ENCODE data around the gene DCDC2B.

The DCDC2B gene

GRCh38 chr1:32223683-32224082, 14.8 kb downstream of the DCDC2B start:
- Histone ChIP-seq H3K27ac (ENCODE audit: insufficient read depth in 1 of 2, low read depth in 1 of 2, low read length in 2 of 2, poor library complexity in 1 of 2, severe bottlenecking in 2 of 2) (peak overlapping the region; percentile 29 to 33), H3K36me3 (ENCODE audit: control insufficient read depth in 4 of 4, insufficient read depth in 4 of 4, low read length in 3 of 4) (peaks cover 12 to 49% (median 26%) of the 10 kb centered on the region in 4 experiments), H3K4me1 (ENCODE audit: control extremely low read depth in 1 of 4, control insufficient read depth in 4 of 4, insufficient read depth in 4 of 4, low read length in 3 of 4) (peaks cover 3 to 29% (median 22%) of the 10 kb centered on the region in 4 experiments), H3K27me3 (replicated peaks in 2 of 5; ENCODE audit: control insufficient read depth in 4 of 5, insufficient read depth in 5 of 5, low read length in 4 of 5) (no peaks in the 10 kb centered on the region), H3K9me3 (ENCODE audit: control extremely low read depth in 1 of 5, control insufficient read depth in 4 of 5, insufficient read depth in 2 of 5, low read depth in 1 of 5, low read length in 4 of 5) (no peaks in the 10 kb centered on the region), H3K4me3 (ENCODE audit: control insufficient read depth in 1 of 7, extremely low read depth in 1 of 7, insufficient read depth in 4 of 7, low read depth in 2 of 7, low read length in 6 of 7) (no peak overlapping the region)
- ChIA-PET POLR2A (interaction anchor here (0.7 kb wide), 1 partner anchor 17 kb away, joined by 3 read pairs; no protein-coding TSS in a partner anchor), CTCF (interaction anchor here (1.2 to 3.0 kb wide), 5 partner anchors 8 to 148 kb away, joined by 5 to 15 read pairs (median 10); no protein-coding TSS in a partner anchor)
- WGBS (ENCODE audit: insufficient coverage), result 94% methylated on average over 3 of the region's 3 CpGs
- DNase-seq, result no peak

- no peak overlapping the region for H3K4me3 ChIP-seq (ENCODE audit: control insufficient read depth in 1 of 7, extremely low read depth in 1 of 7, insufficient read depth in 4 of 7, low read depth in 2 of 7, low read length in 6 of 7)
- H3K27ac ChIP-seq (ENCODE audit: insufficient read depth in 1 of 2, low read depth in 1 of 2, low read length in 2 of 2, poor library complexity in 1 of 2, severe bottlenecking in 2 of 2), result peak overlapping the region in 1 of 2 experiments; percentile 29
Measured at GRCh38 chr1:32224285-32224684, 15.4 kb downstream of the DCDC2B start.

DNA sequence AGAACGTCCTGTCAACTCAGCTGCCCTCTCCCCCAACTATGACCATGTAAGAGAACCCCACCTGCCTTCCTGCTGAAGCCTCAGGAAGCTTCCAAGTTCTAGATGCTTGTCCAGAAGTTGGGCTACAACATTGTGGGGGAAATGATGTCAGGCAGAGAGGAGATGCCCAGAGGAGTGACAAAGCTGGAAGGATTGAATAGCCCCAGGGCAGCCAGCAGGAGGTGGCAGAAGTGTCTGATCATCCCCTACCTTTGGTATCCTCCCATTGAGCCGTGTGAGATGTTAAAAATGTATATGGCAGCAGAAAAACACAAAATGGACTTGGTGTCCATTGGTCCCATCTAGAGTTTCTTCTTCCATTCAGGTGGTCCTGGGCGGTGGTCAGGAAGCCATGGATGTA, 19.9 kb downstream of the DCDC2B start:
- no peaks in the 10 kb centered on the region for H3K27me3 ChIP-seq (replicated peaks in 2 of 5; ENCODE audit: control insufficient read depth in 4 of 5, insufficient read depth in 5 of 5, low read length in 4 of 5)
- H3K9me3 ChIP-seq (ENCODE audit: control extremely low read depth in 1 of 5, control insufficient read depth in 4 of 5, insufficient read depth in 2 of 5, low read depth in 1 of 5, low read length in 4 of 5), result no peaks in the 10 kb centered on the region
- H3K4me1 ChIP-seq (ENCODE audit: control extremely low read depth in 1 of 4, control insufficient read depth in 4 of 4, insufficient read depth in 4 of 4, low read length in 3 of 4), result peaks cover 0 to 4% (median under 1%) of the 10 kb centered on the region in 4 experiments
- no peak for DNase-seq
- H3K4me3 ChIP-seq (ENCODE audit: control insufficient read depth in 1 of 7, extremely low read depth in 1 of 7, insufficient read depth in 4 of 7, low read depth in 2 of 7, low read length in 6 of 7), result no peak overlapping the region
- ChIA-PET CTCF (interaction anchor here (2.0 to 4.6 kb wide), 3 partner anchors 11 to 20 kb away, joined by 11 to 22 read pairs (median 12); no protein-coding TSS in a partner anchor), POLR2A (interaction anchor here (1.0 to 1.4 kb wide), 2 partner anchors 10 to 12 kb away, joined by 3 to 5 read pairs; no protein-coding TSS in a partner anchor)
- H3K36me3 ChIP-seq (ENCODE audit: control insufficient read depth in 4 of 4, insufficient read depth in 4 of 4, low read length in 3 of 4), result peaks cover 14 to 66% (median 43%) of the 10 kb centered on the region in 4 experiments
- no peak overlapping the region for H3K27ac ChIP-seq (ENCODE audit: insufficient read depth in 1 of 2, low read depth in 1 of 2, low read length in 2 of 2, poor library complexity in 1 of 2, severe bottlenecking in 2 of 2)
- 92% methylated on average over 2 of the region's 3 CpGs for WGBS (ENCODE audit: insufficient coverage)

More at GRCh38 chr1:32224285-32224684, 15.4 kb downstream of the DCDC2B start:
- Histone ChIP-seq H3K4me1 (ENCODE audit: control extremely low read depth in 1 of 4, control insufficient read depth in 4 of 4, insufficient read depth in 4 of 4, low read length in 3 of 4) (peaks cover 3 to 29% (median 22%) of the 10 kb centered on the region in 4 experiments), H3K36me3 (ENCODE audit: control insufficient read depth in 4 of 4, insufficient read depth in 4 of 4, low read length in 3 of 4) (peaks cover 12 to 51% (median 31%) of the 10 kb centered on the region in 4 experiments), H3K9me3 (ENCODE audit: control extremely low read depth in 1 of 5, control insufficient read depth in 4 of 5, insufficient read depth in 2 of 5, low read depth in 1 of 5, low read length in 4 of 5) (no peaks in the 10 kb centered on the region), H3K27me3 (replicated peaks in 2 of 5; ENCODE audit: control insufficient read depth in 4 of 5, insufficient read depth in 5 of 5, low read length in 4 of 5) (no peaks in the 10 kb centered on the region)
- CTCF ChIA-PET, result interaction anchor here (1.5 to 3.0 kb wide), 4 partner anchors 9 to 24 kb away, joined by 3 to 15 read pairs (median 11); no protein-coding TSS in a partner anchor
- POLR2A ChIA-PET, result no interaction called here
- 100% methylated on average over 3 of the region's 4 CpGs for WGBS (ENCODE audit: insufficient coverage)
- no peak for DNase-seq

GRCh38 chr1:32231843-32232432, 23.0 kb downstream of the DCDC2B start:
- 92% methylated on average over 2 of the region's 5 CpGs for WGBS (ENCODE audit: insufficient coverage)
- H3K27ac ChIP-seq (ENCODE audit: insufficient read depth in 1 of 2, low read depth in 1 of 2, low read length in 2 of 2, poor library complexity in 1 of 2, severe bottlenecking in 2 of 2), result no peak overlapping the region
- H3K4me3 ChIP-seq (ENCODE audit: control insufficient read depth in 1 of 7, extremely low read depth in 1 of 7, insufficient read depth in 4 of 7, low read depth in 2 of 7, low read length in 6 of 7), result no peak overlapping the region
- no peak for DNase-seq
- CTCF ChIA-PET, result interaction anchor here (1.0 to 1.5 kb wide), 2 partner anchors 16 to 17 kb away, joined by 3 read pairs; no protein-coding TSS in a partner anchor
- no peaks in the 10 kb centered on the region for H3K27me3 ChIP-seq (replicated peaks in 2 of 5; ENCODE audit: control insufficient read depth in 4 of 5, insufficient read depth in 5 of 5, low read length in 4 of 5)
- POLR2A ChIA-PET, result interaction anchor here (1.2 to 1.7 kb wide), 2 partner anchors 9 to 10 kb away, joined by 3 to 6 read pairs; no protein-coding TSS in a partner anchor
- no peaks in the 10 kb centered on the region for H3K9me3 ChIP-seq (ENCODE audit: control extremely low read depth in 1 of 5, control insufficient read depth in 4 of 5, insufficient read depth in 2 of 5, low read depth in 1 of 5, low read length in 4 of 5)
- H3K36me3 ChIP-seq (ENCODE audit: control insufficient read depth in 4 of 4, insufficient read depth in 4 of 4, low read length in 3 of 4), result peaks cover 5 to 47% (median 35%) of the 10 kb centered on the region in 4 experiments
- no peaks in the 10 kb centered on the region for H3K4me1 ChIP-seq (ENCODE audit: control extremely low read depth in 1 of 4, control insufficient read depth in 4 of 4, insufficient read depth in 4 of 4, low read length in 3 of 4)

DNA sequence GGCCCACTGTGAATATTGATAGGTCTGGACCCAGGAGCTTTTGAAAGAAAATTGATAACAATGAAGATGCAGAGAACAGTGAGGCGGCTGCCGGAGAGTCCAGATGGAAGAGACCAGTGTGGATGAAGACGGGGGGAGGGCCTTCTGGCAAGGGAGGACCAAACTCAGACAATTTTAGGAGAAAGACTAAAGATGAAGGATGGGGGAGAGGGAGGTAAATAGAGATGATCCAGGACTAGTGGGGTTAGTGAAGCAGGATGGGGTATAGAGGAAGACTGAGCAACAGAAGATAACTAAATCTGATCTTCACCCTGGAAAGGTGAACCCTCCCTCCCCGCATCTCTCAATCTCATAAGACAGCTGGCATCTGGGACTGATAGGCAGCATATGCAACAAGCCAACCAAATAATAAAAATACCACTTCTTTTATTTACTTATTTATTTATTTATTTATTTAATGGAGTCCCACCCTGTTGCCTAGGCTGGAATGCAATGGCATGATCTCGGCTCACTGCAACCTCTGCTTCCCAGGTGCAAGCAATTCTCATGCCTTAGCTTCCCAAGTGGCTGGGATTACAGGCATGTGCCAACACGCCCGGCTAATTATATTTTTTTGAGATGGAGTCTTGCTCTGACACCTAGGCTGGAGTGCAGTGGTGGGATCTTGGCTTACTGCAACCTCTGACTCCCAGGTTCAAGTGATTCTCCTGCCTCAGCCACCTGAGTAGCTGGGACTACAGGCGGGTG, 23.8 kb downstream of the DCDC2B start:
- POLR2A ChIA-PET, result no interaction called here

GRCh38 chr1:32234792-32235191, 25.9 kb downstream of the DCDC2B start:
- WGBS (ENCODE audit: insufficient coverage), result 100% methylated on average over 7 of the region's 7 CpGs
- H3K9me3 ChIP-seq (ENCODE audit: control extremely low read depth in 1 of 5, control insufficient read depth in 4 of 5, insufficient read depth in 2 of 5, low read depth in 1 of 5, low read length in 4 of 5), result no peaks in the 10 kb centered on the region
- H3K4me1 ChIP-seq (ENCODE audit: control extremely low read depth in 1 of 4, control insufficient read depth in 4 of 4, insufficient read depth in 4 of 4, low read length in 3 of 4), result peaks cover 0 to under 1% (median under 1%) of the 10 kb centered on the region in 4 experiments
- no peak overlapping the region for H3K4me3 ChIP-seq (ENCODE audit: control insufficient read depth in 1 of 7, extremely low read depth in 1 of 7, insufficient read depth in 4 of 7, low read depth in 2 of 7, low read length in 6 of 7)
- peaks cover 0 to 2% (median 0%) of the 10 kb centered on the region in 5 experiments for H3K27me3 ChIP-seq (replicated peaks in 2 of 5; ENCODE audit: control insufficient read depth in 4 of 5, insufficient read depth in 5 of 5, low read length in 4 of 5)
- no peak for DNase-seq
- H3K27ac ChIP-seq (ENCODE audit: insufficient read depth in 1 of 2, low read depth in 1 of 2, low read length in 2 of 2, poor library complexity in 1 of 2, severe bottlenecking in 2 of 2), result no peak overlapping the region
- H3K36me3 ChIP-seq (ENCODE audit: control insufficient read depth in 4 of 4, insufficient read depth in 4 of 4, low read length in 3 of 4), result peaks cover 5 to 23% (median 13%) of the 10 kb centered on the region in 4 experiments
- ChIA-PET CTCF (interaction anchor here (0.7 to 3.9 kb wide), 4 partner anchors 12 to 26 kb away, joined by 3 to 15 read pairs (median 3); partner anchors contain the start of genes EIF3I and TMEM234), POLR2A (no interaction called here)

More for the DNA sequence above, 23.8 kb downstream of the DCDC2B start:
- Histone ChIP-seq H3K4me3 (ENCODE audit: control insufficient read depth in 1 of 7, extremely low read depth in 1 of 7, insufficient read depth in 4 of 7, low read depth in 2 of 7, low read length in 6 of 7) (no peak overlapping the region), H3K36me3 (ENCODE audit: control insufficient read depth in 4 of 4, insufficient read depth in 4 of 4, low read length in 3 of 4) (peaks cover 5 to 41% (median 31%) of the 10 kb centered on the region in 4 experiments), H3K27me3 (replicated peaks in 2 of 5; ENCODE audit: control insufficient read depth in 4 of 5, insufficient read depth in 5 of 5, low read length in 4 of 5) (no peaks in the 10 kb centered on the region), H3K27ac (ENCODE audit: insufficient read depth in 1 of 2, low read depth in 1 of 2, low read length in 2 of 2, poor library complexity in 1 of 2, severe bottlenecking in 2 of 2) (no peak overlapping the region), H3K4me1 (ENCODE audit: control extremely low read depth in 1 of 4, control insufficient read depth in 4 of 4, insufficient read depth in 4 of 4, low read length in 3 of 4) (no peaks in the 10 kb centered on the region), H3K9me3 (ENCODE audit: control extremely low read depth in 1 of 5, control insufficient read depth in 4 of 5, insufficient read depth in 2 of 5, low read depth in 1 of 5, low read length in 4 of 5) (no peaks in the 10 kb centered on the region)
- 98% methylated on average over 6 of the region's 8 CpGs for WGBS (ENCODE audit: insufficient coverage)
- no peak for DNase-seq
- CTCF ChIA-PET, result interaction anchor here (0.8 to 1.0 kb wide), 2 partner anchors 13 to 15 kb away, joined by 3 read pairs; no protein-coding TSS in a partner anchor

Measured in common myeloid progenitor, CD34-positive (primary cell).